DOHH2 (cell line): ENCODE data around the gene SPOCK3.

Source experiments
- H3F3A ChIP-seq: fragments of 200-600 bp; sonication (generic), shearing (Covaris generic); 2 replicates; pipeline ENCODE4 v1.6.0; 2016; ENCODE audit warnings: antibody characterized with exemption, mild to moderate bottlenecking; ENCODE audit not compliant: control insufficient read depth, insufficient read depth
- H3K27ac ChIP-seq: fragments of 200-600 bp; sonication (generic); 2 replicates; pipeline ENCODE4 v1.5.1; 2014; ENCODE audit warnings: low read depth, mild to moderate bottlenecking, low read length, moderate library complexity
- H3K27me3 ChIP-seq: fragments of 200-600 bp; sonication (generic); 2 replicates; pipeline ENCODE4 v1.6.1; 2014; ENCODE audit warnings: mild to moderate bottlenecking, low read length, mixed read lengths; ENCODE audit not compliant: control insufficient read depth
- H3K36me3 ChIP-seq: fragments of 200-600 bp; sonication (generic); 2 replicates; pipeline ENCODE4 v1.6.1; 2014; ENCODE audit warnings: mild to moderate bottlenecking, low read length, moderate library complexity, mixed read lengths; ENCODE audit not compliant: control insufficient read depth
- H3K4me1 ChIP-seq: fragments of 200-600 bp; sonication (generic); 2 replicates; pipeline ENCODE4 v1.6.1; 2014; ENCODE audit warnings: mild to moderate bottlenecking, low read length, mixed read lengths; ENCODE audit not compliant: control insufficient read depth
- H3K4me2 ChIP-seq: fragments of 200-600 bp; sonication (generic); 2 replicates; pipeline ENCODE4 v1.6.0; 2014; ENCODE audit warnings: mild to moderate bottlenecking, low read length, moderate library complexity
- H3K4me3 ChIP-seq: fragments of 200-600 bp; sonication (generic); 2 replicates; pipeline ENCODE4 v1.5.1; 2014; ENCODE audit warnings: mild to moderate bottlenecking, low read length, mixed read lengths
- H3K79me2 ChIP-seq: fragments of 200-600 bp; sonication (generic); 2 replicates; pipeline ENCODE4 v1.6.1; 2014; ENCODE audit warnings: mild to moderate bottlenecking, low read length, mixed read lengths; ENCODE audit not compliant: control insufficient read depth
- H3K9me2 ChIP-seq: fragments of 200-600 bp; sonication (generic); replicated peaks from 2 replicates; pipeline ENCODE4 v1.6.1; 2014; ENCODE audit warnings: mild to moderate bottlenecking, low read length, mixed read lengths; ENCODE audit not compliant: control insufficient read depth
- H3K9me3 ChIP-seq: fragments of 200-600 bp; sonication (generic); 2 replicates; pipeline ENCODE4 v1.6.1; 2014; ENCODE audit warnings: antibody characterized with exemption, low read length, mixed read lengths; ENCODE audit not compliant: control insufficient read depth, insufficient read depth
- H4K20me1 ChIP-seq: fragments of 200-600 bp; sonication (generic); 2 replicates; pipeline ENCODE4 v1.6.0; 2014; ENCODE audit warnings: low read depth, mild to moderate bottlenecking, antibody characterized with exemption, low read length, moderate library complexity; ENCODE audit not compliant: control insufficient read depth, insufficient read depth
- EZH2phosphoT487 ChIP-seq: fragments of 200-600 bp; sonication (generic); IDR thresholded peaks from 2 replicates; pipeline ENCODE4 v1.6.1; 2017; ENCODE audit warnings: borderline replicate concordance, mild to moderate bottlenecking, antibody characterized with exemption, low read length, moderate library complexity, mixed read lengths
- TF ChIP-seq, protein P1 (sequence below): fragments of 200-600 bp; sonication (generic); IDR thresholded peaks from one replicate; pipeline ENCODE4 v1.5.1; 2014; ENCODE audit warnings: antibody characterized with exemption, mild to moderate bottlenecking, low read depth, low read length; ENCODE audit not compliant: poor library complexity, severe bottlenecking

SPOCK3 gene

GRCh38 chr4:166987026-166987425 is 247.3 kb downstream of the SPOCK3 start:
- Histone ChIP-seq H3K27ac (no peak overlapping the region), H3K27me3 (no peaks in the 10 kb centered on the region), H3K79me2 (no peaks in the 10 kb centered on the region), H3K4me2 (no peak overlapping the region), H3K4me3 (no peak overlapping the region), H3K9me3 (peaks cover 1% of the 10 kb centered on the region; the same call in 1 of the 2 replicates), H4K20me1 (no peaks in the 10 kb centered on the region), H3K9me2 (no peaks in the 10 kb centered on the region), H3K4me1 (no peaks in the 10 kb centered on the region), H3F3A (no peaks in the 10 kb centered on the region), H3K36me3 (no peaks in the 10 kb centered on the region)
- TF ChIP-seq, protein P1, sequence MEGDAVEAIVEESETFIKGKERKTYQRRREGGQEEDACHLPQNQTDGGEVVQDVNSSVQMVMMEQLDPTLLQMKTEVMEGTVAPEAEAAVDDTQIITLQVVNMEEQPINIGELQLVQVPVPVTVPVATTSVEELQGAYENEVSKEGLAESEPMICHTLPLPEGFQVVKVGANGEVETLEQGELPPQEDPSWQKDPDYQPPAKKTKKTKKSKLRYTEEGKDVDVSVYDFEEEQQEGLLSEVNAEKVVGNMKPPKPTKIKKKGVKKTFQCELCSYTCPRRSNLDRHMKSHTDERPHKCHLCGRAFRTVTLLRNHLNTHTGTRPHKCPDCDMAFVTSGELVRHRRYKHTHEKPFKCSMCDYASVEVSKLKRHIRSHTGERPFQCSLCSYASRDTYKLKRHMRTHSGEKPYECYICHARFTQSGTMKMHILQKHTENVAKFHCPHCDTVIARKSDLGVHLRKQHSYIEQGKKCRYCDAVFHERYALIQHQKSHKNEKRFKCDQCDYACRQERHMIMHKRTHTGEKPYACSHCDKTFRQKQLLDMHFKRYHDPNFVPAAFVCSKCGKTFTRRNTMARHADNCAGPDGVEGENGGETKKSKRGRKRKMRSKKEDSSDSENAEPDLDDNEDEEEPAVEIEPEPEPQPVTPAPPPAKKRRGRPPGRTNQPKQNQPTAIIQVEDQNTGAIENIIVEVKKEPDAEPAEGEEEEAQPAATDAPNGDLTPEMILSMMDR = no peak
- TF ChIP-seq EZH2phosphoT487 = no peak

GRCh38 chr4:166981847-166982246 is 252.4 kb downstream of the SPOCK3 start:
- TF ChIP-seq, protein P1 = no peak
- TF ChIP-seq EZH2phosphoT487 = no peak
- Histone ChIP-seq H3F3A (no peaks in the 10 kb centered on the region), H3K79me2 (no peaks in the 10 kb centered on the region), H4K20me1 (no peaks in the 10 kb centered on the region), H3K4me2 (no peak overlapping the region), H3K4me1 (no peaks in the 10 kb centered on the region), H3K9me2 (no peaks in the 10 kb centered on the region), H3K9me3 (peaks cover 8% of the 10 kb centered on the region; the same call in 1 of the 2 replicates), H3K36me3 (no peaks in the 10 kb centered on the region), H3K4me3 (no peak overlapping the region), H3K27ac (no peak overlapping the region), H3K27me3 (no peaks in the 10 kb centered on the region)

DNA sequence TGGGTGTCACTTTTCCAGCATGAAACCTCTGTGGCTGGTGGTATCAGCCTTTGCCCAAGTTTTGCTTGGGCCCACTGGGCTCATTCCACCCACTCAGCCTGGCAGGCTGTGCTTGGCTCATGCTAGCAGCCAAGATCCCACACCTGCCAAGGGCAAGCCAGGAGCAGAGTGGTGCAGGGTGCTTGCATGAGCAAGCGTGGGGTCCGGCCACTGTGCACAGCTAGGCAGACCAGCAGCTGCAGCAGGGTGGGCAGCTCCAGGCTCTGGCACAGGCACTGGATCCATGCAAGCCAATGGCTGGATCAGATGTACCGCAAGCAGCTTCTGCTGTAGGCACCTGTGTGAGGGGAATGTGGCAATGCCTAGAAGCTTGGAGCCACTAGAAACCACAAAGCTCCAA is 253.9 kb downstream of the SPOCK3 start:
- no peaks in the 10 kb centered on the region for H3F3A ChIP-seq
- no peaks in the 10 kb centered on the region for H3K79me2 ChIP-seq
- no peaks in the 10 kb centered on the region for H4K20me1 ChIP-seq
- H3K4me1 ChIP-seq = no peaks in the 10 kb centered on the region
- H3K36me3 ChIP-seq = no peaks in the 10 kb centered on the region
- no peak overlapping the region for H3K4me3 ChIP-seq
- H3K27me3 ChIP-seq = no peaks in the 10 kb centered on the region
- TF ChIP-seq EZH2phosphoT487 = no peak
- TF ChIP-seq, protein P1 = no peak
- H3K4me2 ChIP-seq = no peak overlapping the region
- no peak overlapping the region for H3K27ac ChIP-seq
- no peaks in the 10 kb centered on the region for H3K9me2 ChIP-seq
- peaks cover 8% of the 10 kb centered on the region; the same call in 1 of the 2 replicates for H3K9me3 ChIP-seq

DNA sequence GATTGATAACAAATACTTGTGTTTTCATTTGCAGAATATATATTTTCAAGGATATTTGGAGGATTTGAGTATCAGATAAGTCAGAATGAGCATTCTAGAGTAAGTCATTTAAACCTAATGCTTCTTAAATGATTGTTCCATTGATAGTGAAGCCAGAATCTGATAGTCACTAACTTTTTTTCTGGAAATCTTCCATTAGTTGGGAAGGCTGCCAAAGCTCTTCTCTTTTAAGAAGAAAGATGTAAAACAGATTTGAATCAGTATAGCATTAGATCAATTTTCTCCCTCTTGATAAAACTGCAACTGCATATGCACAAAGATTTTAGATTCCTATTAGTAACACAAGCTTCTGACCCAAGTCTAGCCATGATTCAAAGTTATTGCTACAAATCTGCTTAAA is 256.7 kb downstream of the SPOCK3 start:
- no peak overlapping the region for H3K4me3 ChIP-seq
- no peaks in the 10 kb centered on the region for H3K79me2 ChIP-seq
- H3K27ac ChIP-seq = no peak overlapping the region
- TF ChIP-seq, protein P1 = no peak
- no peak for TF ChIP-seq EZH2phosphoT487
- H3K4me2 ChIP-seq = no peak overlapping the region
- H3K9me2 ChIP-seq = no peaks in the 10 kb centered on the region
- no peaks in the 10 kb centered on the region for H3K27me3 ChIP-seq
- H4K20me1 ChIP-seq = no peaks in the 10 kb centered on the region
- H3K36me3 ChIP-seq = no peaks in the 10 kb centered on the region
- H3K9me3 ChIP-seq = peaks cover 8% of the 10 kb centered on the region; the same call in 1 of the 2 replicates
- H3K4me1 ChIP-seq = no peaks in the 10 kb centered on the region
- no peaks in the 10 kb centered on the region for H3F3A ChIP-seq
